Measurements from ENCODE around the gene THADA. TPM values are rescaled to one million over a fixed set of nuclear protein-coding genes. Genes with fewer than 3 reads are reported as not detected.
"Not testable (repeated sequence)": the region's sequence is repeated elsewhere in the genome, so short reads cannot be mapped to it uniquely, and the experiment has no call there.

THADA gene
- total RNA-seq, 2 experiments from 2014 or later, result 31.2 to 32.3 TPM

DNA sequence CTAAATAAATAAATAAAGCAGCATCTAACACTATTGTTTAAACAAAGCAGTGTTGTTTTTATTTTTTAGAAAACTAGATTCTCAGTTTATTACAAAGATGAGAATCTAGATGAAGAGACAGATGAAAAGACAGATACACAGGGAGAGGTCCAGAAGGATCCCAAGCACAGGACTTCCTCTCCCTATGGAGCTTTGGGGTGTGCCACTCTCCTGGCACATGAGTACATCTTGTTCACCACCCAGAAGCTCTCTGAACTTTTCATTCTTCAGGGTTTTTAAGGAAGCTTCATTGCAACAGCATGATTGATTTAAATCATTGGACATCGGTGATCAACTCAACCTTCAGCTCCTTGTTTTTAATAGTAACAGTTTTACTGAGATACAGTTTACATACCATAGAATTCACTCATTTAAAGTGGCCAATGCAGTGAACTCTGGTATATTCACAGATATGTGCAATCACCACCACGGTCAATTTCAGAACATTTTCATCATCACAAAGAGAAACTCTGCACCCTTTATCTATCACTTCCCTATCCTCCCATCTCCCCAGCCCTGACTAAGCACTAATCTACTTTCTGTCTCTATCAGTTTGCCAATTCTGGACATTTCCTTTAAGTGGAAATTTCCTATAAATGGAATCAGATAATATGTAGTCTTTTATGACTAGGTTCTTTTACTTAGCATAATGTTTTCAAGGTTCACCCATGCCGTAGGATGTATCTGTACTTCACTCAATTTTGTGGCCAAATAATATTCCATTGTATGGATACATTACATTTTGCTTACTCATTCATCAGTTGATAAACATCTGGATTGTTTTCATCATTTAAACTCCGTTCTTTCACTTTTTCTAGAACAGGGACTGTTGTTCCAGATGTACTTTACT lies 307.2 kb downstream of the THADA start:
- Histone ChIP-seq H3K4me1 (ENCODE audit: insufficient read depth, low read length, poor library complexity, severe bottlenecking) (no peaks in the 10 kb centered on the region), H3K9me2 (ENCODE audit: insufficient read depth, low read length) (no peaks in the 10 kb centered on the region), H3K27ac (ENCODE audit: low read depth, low read length, poor library complexity, severe bottlenecking) (no peak overlapping the region), H4K20me1 (ENCODE audit: insufficient read depth, low read length) (no peaks in the 10 kb centered on the region), H2AFZ (ENCODE audit: low read length) (no peak overlapping the region), H3K79me2 (ENCODE audit: insufficient read depth, low read depth, low read length) (no peaks in the 10 kb centered on the region), H3K9me3 (ENCODE audit: low read length) (peaks cover 16% of the 10 kb centered on the region), H3K36me3 (ENCODE audit: insufficient read depth, low read length) (peaks cover 64% of the 10 kb centered on the region), H3K4me2 (ENCODE audit: low read length) (no peak overlapping the region), H3K4me3 (ENCODE audit: low read depth, low read length, poor library complexity, severe bottlenecking) (no peak overlapping the region)
- intact Hi-C loops (cut with micrococcal nuclease; ENCODE audit: unreplicated experiment), result no loop called here
- no peak for DNase-seq (ENCODE audit: low spot score)
- BruUV-seq (replicated peaks), result no TSS peak
- TF ChIP-seq, protein P1, sequence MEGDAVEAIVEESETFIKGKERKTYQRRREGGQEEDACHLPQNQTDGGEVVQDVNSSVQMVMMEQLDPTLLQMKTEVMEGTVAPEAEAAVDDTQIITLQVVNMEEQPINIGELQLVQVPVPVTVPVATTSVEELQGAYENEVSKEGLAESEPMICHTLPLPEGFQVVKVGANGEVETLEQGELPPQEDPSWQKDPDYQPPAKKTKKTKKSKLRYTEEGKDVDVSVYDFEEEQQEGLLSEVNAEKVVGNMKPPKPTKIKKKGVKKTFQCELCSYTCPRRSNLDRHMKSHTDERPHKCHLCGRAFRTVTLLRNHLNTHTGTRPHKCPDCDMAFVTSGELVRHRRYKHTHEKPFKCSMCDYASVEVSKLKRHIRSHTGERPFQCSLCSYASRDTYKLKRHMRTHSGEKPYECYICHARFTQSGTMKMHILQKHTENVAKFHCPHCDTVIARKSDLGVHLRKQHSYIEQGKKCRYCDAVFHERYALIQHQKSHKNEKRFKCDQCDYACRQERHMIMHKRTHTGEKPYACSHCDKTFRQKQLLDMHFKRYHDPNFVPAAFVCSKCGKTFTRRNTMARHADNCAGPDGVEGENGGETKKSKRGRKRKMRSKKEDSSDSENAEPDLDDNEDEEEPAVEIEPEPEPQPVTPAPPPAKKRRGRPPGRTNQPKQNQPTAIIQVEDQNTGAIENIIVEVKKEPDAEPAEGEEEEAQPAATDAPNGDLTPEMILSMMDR (conservative IDR thresholded peaks at IDR 0.05; ENCODE audit: low read length), result no peak
- TF ChIP-seq EZH2phosphoT487 (IDR thresholded peaks at IDR 0.05; ENCODE audit: borderline replicate concordance, low read depth, low read length), result no peak
- POLR2A ChIA-PET, result no interaction called here
- CTCF ChIA-PET (ENCODE audit: unreplicated experiment), result no interaction called here

GRCh38 chr2:43285987-43286386 lies 309.9 kb downstream of the THADA start:
- POLR2A ChIA-PET, result no interaction called here
- H3K36me3 ChIP-seq (ENCODE audit: insufficient read depth, low read length), result peaks cover 70% of the 10 kb centered on the region
- BruUV-seq (replicated peaks), result no TSS peak
- no peaks in the 10 kb centered on the region for H4K20me1 ChIP-seq (ENCODE audit: insufficient read depth, low read length)
- H3K79me2 ChIP-seq (ENCODE audit: insufficient read depth, low read depth, low read length), result no peaks in the 10 kb centered on the region
- CTCF ChIA-PET (ENCODE audit: unreplicated experiment), result no interaction called here
- H3K27ac ChIP-seq (ENCODE audit: low read depth, low read length, poor library complexity, severe bottlenecking), result no peak overlapping the region
- peaks cover 16% of the 10 kb centered on the region for H3K9me3 ChIP-seq (ENCODE audit: low read length)
- H3K4me1 ChIP-seq (ENCODE audit: insufficient read depth, low read length, poor library complexity, severe bottlenecking), result no peaks in the 10 kb centered on the region
- no peak overlapping the region for H2AFZ ChIP-seq (ENCODE audit: low read length)
- no peak for DNase-seq (ENCODE audit: low spot score)
- no peaks in the 10 kb centered on the region for H3K9me2 ChIP-seq (ENCODE audit: insufficient read depth, low read length)
- H3K4me3 ChIP-seq (ENCODE audit: low read depth, low read length, poor library complexity, severe bottlenecking), result no peak overlapping the region
- H3K4me2 ChIP-seq (ENCODE audit: low read length), result no peak overlapping the region
- intact Hi-C loops (cut with micrococcal nuclease; ENCODE audit: unreplicated experiment), result no loop called here
- TF ChIP-seq, protein P1 (conservative IDR thresholded peaks at IDR 0.05; ENCODE audit: low read length), result no peak
- no peak for TF ChIP-seq EZH2phosphoT487 (IDR thresholded peaks at IDR 0.05; ENCODE audit: borderline replicate concordance, low read depth, low read length)

GRCh38 chr2:43284967-43285366 lies 310.9 kb downstream of the THADA start:
- CTCF ChIA-PET (ENCODE audit: unreplicated experiment), result interaction anchor here (0.6 kb wide), 1 partner anchor 116 kb away, joined by 3 read pairs; no protein-coding TSS in a partner anchor

DNA sequence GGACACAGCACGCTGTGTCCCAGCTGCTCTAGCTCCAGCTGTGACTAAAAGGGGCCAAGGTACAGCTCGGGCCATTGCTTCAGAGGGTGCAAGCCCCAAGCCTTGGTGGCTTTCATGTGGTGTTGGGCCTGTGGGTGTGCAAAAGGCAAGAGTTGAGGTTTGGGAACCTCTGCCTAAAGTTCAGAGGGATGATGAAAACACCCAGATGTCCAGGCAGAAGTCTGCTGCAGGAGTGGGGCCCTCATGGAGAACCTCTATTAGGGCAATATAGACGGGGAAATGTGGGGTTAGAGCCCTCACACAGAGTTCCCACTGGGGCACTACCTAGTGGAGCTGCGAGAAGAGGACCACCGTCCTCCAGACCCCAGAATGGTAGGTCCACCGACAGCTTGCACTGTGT lies 311.5 kb downstream of the THADA start:
- POLR2A ChIA-PET; H3K79me2 ChIP-seq (ENCODE audit: insufficient read depth, low read depth, low read length); H3K4me3 ChIP-seq (ENCODE audit: low read depth, low read length, poor library complexity, severe bottlenecking); intact Hi-C loops (cut with micrococcal nuclease; ENCODE audit: unreplicated experiment); H3K4me2 ChIP-seq (ENCODE audit: low read length); BruUV-seq (replicated peaks); H3K9me2 ChIP-seq (ENCODE audit: insufficient read depth, low read length); H2AFZ ChIP-seq (ENCODE audit: low read length); H3K27ac ChIP-seq (ENCODE audit: low read depth, low read length, poor library complexity, severe bottlenecking); CTCF ChIA-PET (ENCODE audit: unreplicated experiment); H4K20me1 ChIP-seq (ENCODE audit: insufficient read depth, low read length); H3K4me1 ChIP-seq (ENCODE audit: insufficient read depth, low read length, poor library complexity, severe bottlenecking): not testable (repeated sequence)
- Histone ChIP-seq H3K9me3 (ENCODE audit: low read length) (peaks cover 16% of the 10 kb centered on the region), H3K36me3 (ENCODE audit: insufficient read depth, low read length) (peaks cover 66% of the 10 kb centered on the region)
- peak; percentile 21 for DNase-seq (ENCODE audit: low spot score)

More at GRCh38 chr2:43284967-43285366, 310.9 kb downstream of the THADA start:
- Histone ChIP-seq H3K4me3 (ENCODE audit: low read depth, low read length, poor library complexity, severe bottlenecking) (no peak overlapping the region), H3K79me2 (ENCODE audit: insufficient read depth, low read depth, low read length) (no peaks in the 10 kb centered on the region), H3K9me2 (ENCODE audit: insufficient read depth, low read length) (no peaks in the 10 kb centered on the region), H2AFZ (ENCODE audit: low read length) (no peak overlapping the region), H3K4me2 (ENCODE audit: low read length) (no peak overlapping the region), H3K9me3 (ENCODE audit: low read length) (peaks cover 16% of the 10 kb centered on the region), H3K27ac (ENCODE audit: low read depth, low read length, poor library complexity, severe bottlenecking) (no peak overlapping the region), H3K36me3 (ENCODE audit: insufficient read depth, low read length) (peaks cover 60% of the 10 kb centered on the region), H4K20me1 (ENCODE audit: insufficient read depth, low read length) (no peaks in the 10 kb centered on the region), H3K4me1 (ENCODE audit: insufficient read depth, low read length, poor library complexity, severe bottlenecking) (no peaks in the 10 kb centered on the region)
- DNase-seq (ENCODE audit: low spot score), result no peak
- TF ChIP-seq, protein P1 (conservative IDR thresholded peaks at IDR 0.05; ENCODE audit: low read length), result no peak
- TF ChIP-seq EZH2phosphoT487 (IDR thresholded peaks at IDR 0.05; ENCODE audit: borderline replicate concordance, low read depth, low read length), result no peak
- intact Hi-C loops (cut with micrococcal nuclease; ENCODE audit: unreplicated experiment), result no loop called here
- POLR2A ChIA-PET, result interaction anchor here (0.6 kb wide), 1 partner anchor 12 kb away, joined by 3 read pairs; no protein-coding TSS in a partner anchor
- no TSS peak for BruUV-seq (replicated peaks)

Measured in OCI-LY7 (cell line).